CD4-positive, alpha-beta T cell treated with Interleukin-15 for 4 hours (primary cell): ENCODE data around the gene MPST.
"Not testable (repeated sequence)": the region's sequence is repeated elsewhere in the genome, so short reads cannot be mapped to it uniquely, and the experiment has no call there.

Source experiments
- DNase-seq: peaks from one replicate; pipeline ENCODE4 v3.0.0-alpha.2; 2020; ENCODE audit warnings: low spot score

MPST gene

DNA sequence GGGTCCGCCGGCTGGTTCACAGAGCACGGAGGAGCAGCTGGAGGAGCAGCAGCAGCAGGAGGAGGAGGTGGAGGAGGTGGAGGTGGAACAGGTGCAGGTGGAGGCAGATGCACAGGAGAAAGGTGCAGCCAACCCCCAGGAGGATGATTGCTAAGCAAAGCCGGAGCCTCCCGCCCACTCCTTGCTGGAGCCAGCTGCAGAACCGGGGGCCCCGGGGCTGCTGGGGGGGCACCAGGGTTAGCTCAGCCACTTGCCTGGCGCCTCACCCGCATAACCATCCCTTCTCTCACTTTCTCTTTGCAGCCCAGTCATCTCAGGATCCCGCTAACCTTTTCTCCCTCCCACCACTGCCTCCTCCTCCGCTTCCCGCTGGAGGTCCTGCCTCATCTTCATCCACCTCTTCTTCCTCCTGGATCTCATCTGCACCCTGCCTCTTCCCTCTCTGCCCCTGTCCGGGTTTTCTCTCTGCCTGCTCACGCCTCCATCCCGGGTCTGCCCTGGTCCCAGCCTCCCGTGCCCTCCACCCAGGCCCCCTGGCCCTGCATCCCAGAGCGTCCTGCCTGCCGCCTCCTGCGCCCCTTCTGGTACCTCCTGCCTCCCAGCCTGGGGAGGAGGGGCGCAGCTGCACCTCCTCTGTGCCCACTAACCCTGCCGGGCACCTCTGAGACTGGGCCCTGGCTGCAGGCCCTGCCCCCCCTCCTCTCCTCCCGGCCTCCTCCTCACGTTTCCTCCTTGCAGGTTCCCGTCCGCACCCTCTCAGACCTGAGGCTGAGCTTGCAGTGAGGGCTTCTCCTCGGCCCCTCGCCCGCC is 41.5 kb downstream of the MPST start:
- DNase-seq: no peak

DNA sequence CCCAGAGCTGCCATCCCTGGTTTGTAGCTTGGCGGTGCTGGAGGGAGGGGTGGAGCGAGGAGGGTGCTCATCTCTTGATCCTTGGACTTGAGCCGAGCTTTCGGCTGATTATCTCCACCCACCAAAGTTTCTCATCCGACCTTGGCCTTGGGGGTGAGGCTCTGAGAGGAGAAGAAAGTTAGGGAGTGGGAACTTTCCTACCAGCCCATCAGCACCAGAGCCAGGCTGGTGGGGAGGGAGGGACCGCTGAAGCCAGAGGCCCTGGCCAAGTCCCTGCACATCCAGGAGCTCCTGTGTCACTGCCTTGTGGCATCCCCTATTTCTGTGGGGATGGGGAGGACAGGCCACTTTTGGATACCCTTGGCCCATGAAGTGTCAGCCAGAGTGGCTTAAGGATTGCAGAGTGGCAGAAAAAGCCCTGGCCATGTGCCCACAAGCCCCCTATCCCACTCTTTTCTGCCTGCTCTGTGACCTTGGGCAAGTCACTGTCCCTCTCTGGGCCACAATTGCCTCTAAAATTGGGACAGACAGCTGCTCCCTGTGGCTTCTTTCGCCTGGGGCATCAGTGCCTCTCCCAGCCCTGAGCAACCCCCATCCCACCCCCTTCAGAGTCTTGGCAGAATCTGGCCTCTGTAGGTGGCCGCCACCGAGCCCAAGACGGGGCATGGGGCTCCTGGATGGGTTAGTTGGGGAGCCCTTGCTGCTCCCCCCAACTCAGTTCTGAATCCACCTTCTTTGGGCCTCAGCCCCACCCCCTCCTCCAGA is 42.3 kb downstream of the MPST start:
- DNase-seq: no peak

GRCh38 chr22:37062376-37062675 is 42.8 kb downstream of the MPST start:
- DNase-seq: no peak

DNA sequence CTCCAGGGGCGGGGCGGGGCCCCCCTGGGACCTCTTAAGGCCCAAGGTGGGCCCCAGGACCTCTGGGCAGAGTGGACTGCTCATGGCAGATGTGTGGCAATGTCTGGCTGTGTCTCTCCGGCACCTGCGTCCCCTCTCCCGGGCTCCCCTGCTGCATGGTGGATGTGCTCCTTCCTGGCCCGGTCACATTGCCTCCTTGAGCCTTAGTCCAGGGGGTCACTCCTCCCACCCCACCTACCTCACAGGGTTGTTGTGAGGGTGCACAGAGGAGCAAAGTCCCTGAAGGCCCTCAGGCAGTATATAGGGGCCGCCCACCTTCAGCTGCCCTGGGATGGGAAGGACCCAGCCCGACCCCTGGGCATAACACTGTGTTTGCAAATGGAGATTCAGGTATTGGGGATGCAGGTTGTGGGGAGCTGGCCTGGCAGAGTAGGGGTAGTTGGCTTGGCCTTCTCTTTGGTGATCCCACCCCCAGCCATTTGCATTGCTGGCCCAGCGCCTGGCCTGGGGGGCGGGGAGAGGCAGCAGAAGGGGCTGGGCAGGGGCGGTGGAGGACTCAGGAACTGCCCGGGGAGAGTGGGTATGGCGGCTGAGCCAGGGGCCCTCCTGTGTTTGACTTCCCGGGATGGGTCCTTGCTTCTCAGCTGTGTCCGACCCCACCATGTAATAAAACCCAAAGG is 43.3 kb downstream of the MPST start:
- no peak for DNase-seq

- no peak for DNase-seq
Measured at GRCh38 chr22:37063431-37064420, 44.2 kb downstream of the MPST start.

GRCh38 chr22:37064553-37064952 is 45.0 kb downstream of the MPST start:
- DNase-seq: no peak

DNA sequence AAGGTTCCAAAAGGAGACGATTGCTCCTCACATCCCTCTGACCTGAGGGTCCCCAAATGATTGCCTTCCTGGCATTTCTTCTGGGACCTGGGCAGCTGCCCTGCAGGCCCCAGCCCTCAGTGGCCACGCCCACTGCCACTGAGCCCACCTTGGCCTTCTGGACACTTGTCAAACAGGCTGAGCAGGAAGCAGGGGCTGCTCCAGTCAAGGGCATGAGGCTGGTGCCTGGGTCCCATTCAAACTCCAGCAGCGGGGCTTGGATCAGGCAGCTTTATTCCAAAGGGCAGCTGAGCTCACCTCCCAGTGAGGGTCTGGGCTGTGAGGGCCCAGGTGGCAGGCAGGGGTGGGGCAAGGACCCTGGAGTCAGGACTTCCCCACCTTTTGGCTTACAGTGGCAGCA is 45.6 kb downstream of the MPST start:
- no peak for DNase-seq

- DNase-seq: no peak
Measured at GRCh38 chr22:37065961-37066360, 46.4 kb downstream of the MPST start.

- no peak for DNase-seq
Measured at GRCh38 chr22:37067428-37067827, 47.9 kb downstream of the MPST start.

- no peak for DNase-seq
Measured at GRCh38 chr22:37068859-37069258, 49.3 kb downstream of the MPST start.

DNA sequence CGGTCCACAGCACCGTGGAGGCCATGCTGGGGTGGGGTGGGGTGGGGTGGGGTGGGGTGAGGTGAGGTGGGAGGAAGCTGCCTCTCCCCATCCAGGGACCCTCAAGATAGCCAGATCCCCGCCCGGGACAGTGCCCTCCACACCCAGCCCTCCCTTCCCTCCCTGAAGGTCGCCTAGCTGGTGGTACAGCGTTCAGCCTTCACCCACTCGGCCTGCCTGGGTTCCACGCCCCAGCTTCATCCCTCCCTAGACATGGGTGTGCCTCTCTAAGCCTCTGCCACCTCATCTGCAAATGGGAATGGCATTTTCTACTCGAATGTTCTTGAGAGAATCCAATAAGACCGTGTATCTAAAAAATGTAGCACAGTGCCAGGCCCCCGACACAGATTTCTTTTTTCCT is 49.8 kb downstream of the MPST start:
- DNase-seq: no peak

GRCh38 chr22:37069719-37070118 is 50.2 kb downstream of the MPST start:
- DNase-seq: no peak

DNA sequence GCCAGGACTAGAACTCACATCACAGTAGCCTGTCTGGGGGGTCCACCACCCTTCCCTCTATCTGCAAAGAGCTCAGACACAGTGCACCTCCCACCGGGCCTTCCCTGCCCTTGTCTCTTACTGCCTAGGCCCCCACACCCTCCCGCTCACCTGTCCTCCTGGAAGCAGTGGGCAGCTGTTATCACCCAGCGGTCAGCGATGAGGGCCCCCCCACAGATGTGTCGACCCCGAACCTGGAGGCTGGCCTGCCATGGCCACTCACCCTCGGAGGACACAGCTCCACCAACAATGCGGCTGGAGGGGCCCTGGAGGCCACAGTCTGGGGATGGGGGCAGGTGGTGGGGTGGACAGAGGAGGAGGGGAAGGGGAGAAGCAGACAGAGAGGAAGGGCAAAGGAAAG is 50.8 kb downstream of the MPST start:
- DNase-seq: no peak

DNA sequence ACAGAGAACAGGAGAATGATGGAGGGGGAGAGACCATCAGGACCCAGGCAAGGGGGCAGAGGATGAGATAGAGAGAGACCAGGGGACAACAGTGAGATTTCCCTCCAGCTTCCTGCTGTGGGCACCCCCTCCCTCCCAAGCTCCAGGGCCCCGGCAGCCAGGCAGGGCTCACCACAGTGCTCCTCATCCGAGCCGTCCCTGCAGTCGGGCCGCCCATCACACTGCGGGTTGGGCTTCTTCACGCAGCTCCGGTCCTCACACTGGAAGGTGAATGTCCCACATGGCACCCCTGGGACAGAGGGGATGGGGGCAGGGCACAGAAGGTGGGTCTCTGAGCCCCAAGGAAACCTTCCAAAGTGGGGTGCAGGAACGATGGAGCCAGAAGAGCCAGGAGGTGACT is 51.2 kb downstream of the MPST start:
- no peak for DNase-seq

GRCh38 chr22:37071850-37072592 is 52.5 kb downstream of the MPST start:
- DNase-seq: not testable (repeated sequence)

DNA sequence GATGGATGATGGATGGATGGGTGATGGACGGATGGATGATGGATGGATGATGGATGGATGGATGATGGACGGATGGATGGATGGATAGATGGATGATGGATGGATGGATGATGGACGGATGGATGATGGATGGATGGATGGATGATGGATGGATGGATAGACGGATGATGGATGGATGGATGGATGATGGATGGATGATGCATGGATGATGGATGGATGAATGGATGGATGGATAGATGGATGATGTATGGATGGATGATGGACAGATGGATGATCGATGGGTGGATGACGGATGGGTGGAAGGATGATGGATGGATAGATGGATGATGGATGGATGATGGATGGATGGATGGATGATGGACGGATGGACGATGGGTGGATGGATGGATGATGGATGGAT is 53.1 kb downstream of the MPST start:
- no peak for DNase-seq

GRCh38 chr22:37074537-37074936 is 55.0 kb downstream of the MPST start:
- no peak for DNase-seq

GRCh38 chr22:37075046-37075445 is 55.5 kb downstream of the MPST start:
- no peak for DNase-seq

- DNase-seq: no peak
Measured at GRCh38 chr22:37075822-37076433, 56.4 kb downstream of the MPST start.

- DNase-seq: peak; percentile 82
Measured at GRCh38 chr22:37077802-37078448, 58.4 kb downstream of the MPST start.
